Measurements from ENCODE around the gene PCBP3.

DNA sequence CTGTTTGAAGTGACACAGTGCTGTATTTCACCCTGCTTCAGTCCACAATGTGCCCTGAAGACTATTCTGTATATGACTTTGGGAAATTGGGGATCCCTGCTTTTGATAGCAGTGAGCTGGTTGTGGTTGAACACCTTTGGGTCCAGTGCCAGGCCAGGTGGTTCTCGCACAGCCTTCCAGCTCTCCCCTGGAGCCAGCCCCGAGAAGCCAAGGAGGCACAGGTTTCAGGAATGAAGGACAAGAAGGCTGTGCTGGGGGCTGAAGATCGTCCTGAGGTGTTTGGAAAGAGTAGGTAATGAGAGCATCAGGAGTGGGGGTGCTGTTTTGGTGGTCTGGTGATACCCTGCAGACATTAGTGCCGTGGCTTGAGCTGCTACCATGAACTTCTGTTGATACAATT, 206.7 kb downstream of the PCBP3 start:
- TF ChIP-seq, protein P1, sequence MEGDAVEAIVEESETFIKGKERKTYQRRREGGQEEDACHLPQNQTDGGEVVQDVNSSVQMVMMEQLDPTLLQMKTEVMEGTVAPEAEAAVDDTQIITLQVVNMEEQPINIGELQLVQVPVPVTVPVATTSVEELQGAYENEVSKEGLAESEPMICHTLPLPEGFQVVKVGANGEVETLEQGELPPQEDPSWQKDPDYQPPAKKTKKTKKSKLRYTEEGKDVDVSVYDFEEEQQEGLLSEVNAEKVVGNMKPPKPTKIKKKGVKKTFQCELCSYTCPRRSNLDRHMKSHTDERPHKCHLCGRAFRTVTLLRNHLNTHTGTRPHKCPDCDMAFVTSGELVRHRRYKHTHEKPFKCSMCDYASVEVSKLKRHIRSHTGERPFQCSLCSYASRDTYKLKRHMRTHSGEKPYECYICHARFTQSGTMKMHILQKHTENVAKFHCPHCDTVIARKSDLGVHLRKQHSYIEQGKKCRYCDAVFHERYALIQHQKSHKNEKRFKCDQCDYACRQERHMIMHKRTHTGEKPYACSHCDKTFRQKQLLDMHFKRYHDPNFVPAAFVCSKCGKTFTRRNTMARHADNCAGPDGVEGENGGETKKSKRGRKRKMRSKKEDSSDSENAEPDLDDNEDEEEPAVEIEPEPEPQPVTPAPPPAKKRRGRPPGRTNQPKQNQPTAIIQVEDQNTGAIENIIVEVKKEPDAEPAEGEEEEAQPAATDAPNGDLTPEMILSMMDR (IDR thresholded peaks at IDR 0.05; ENCODE audit: insufficient read depth, low read length, poor library complexity, severe bottlenecking) = no peak
- TF ChIP-seq EZH2phosphoT487 (conservative IDR thresholded peaks at IDR 0.05; ENCODE audit: low read length) = no peak

Data from SU-DHL-6 (cell line).